Body of pancreas (tissue), 4 donors: Measurements from ENCODE around the gene SRSF7. TPM values are rescaled to one million over a fixed set of nuclear protein-coding genes. Genes with fewer than 3 reads are reported as not detected.
"Not testable (repeated sequence)": the region's sequence is repeated elsewhere in the genome, so short reads cannot be mapped to it uniquely, and the experiment has no call there.

Source experiments
- ATAC-seq: fragments of 150-250 bp; one replicate; pipeline ENCODE4 v1.9.1; 2016
- DNase-seq, 4 donors: peaks; one replicate each; pipeline ENCODE4 v3.0.0-alpha.2; 2019
- H3K27ac ChIP-seq, 4 donors: fragments of 200-600 bp; sonication (generic); 1 replicate in 3 of 4; 2 replicates in 1 of 4; pipeline versions ENCODE4 v1.5.1 to v1.6.1; 2016 to 2019; ENCODE audit warnings: mild to moderate bottlenecking in 1 of 4, mixed read lengths in 1 of 4, moderate library complexity in 1 of 4
- H3K27me3 ChIP-seq, 2 donors: fragments of 200-600 bp; sonication (generic); one replicate each; pipeline ENCODE4 v1.6.0; 2016; ENCODE audit warnings: mild to moderate bottlenecking in 1 of 2
- H3K36me3 ChIP-seq, 2 donors: fragments of 200-600 bp; sonication (generic); replicated peaks in 1 of 2; 2 replicates each; pipeline ENCODE4 v1.5.1; 2016; ENCODE audit warnings: low read depth in 2 of 2; ENCODE audit not compliant: insufficient read depth in 1 of 2
- H3K4me1 ChIP-seq: fragments of 200-600 bp; sonication (generic); one replicate; pipeline ENCODE4 v1.6.0; 2016
- H3K4me3 ChIP-seq, 2 donors: fragments of 200-600 bp; sonication (generic); 1 replicate in 1 of 2; 2 replicates in 1 of 2; pipeline ENCODE4 v1.5.1; 2016 to 2019
- H3K9me3 ChIP-seq, 3 donors: fragments of 200-600 bp; sonication (generic); 1 replicate in 2 of 3; 2 replicates in 1 of 3; pipeline ENCODE4 v1.5.1; 2016
- POLR2A ChIP-seq, 3 donors: fragments of 450-650 bp; IDR thresholded peaks; one replicate each; pipeline ENCODE4 v1.6.1; 2016; ENCODE audit warnings: antibody characterized with exemption in 3 of 3, mild to moderate bottlenecking in 2 of 3
- WGBS, 2 donors: methylation state at CpG; one replicate each; pipeline ENCODE4 v1.1.5; 2017; 5-methylcytosine and 5-hydroxymethylcytosine counted together
- intact Hi-C: fragments of 100-400 bp; cut with DNase I; formaldehyde crosslinking; loops from one replicate; pipeline ENCODE4 v1.15.1; 2023
- total RNA-seq, 2 donors: library from RNA; depleted of rRNA; stranded (reverse); fragments of >200 nt; gene quantifications; one replicate each; pipeline ENCODE4 v1.1.0, GENCODE V29; 2016
- TF ChIP-seq, protein P1 (sequence below), 7 experiments: fragments of 450-650 bp in 4 of 7; fragments of 200-600 bp in 3 of 7; sonication (generic) in 3 of 7; IDR thresholded peaks; one replicate each; pipeline ENCODE4 v1.5.1; 2016 to 2019; ENCODE audit warnings: antibody characterized with exemption in 7 of 7

Gene SRSF7
- total RNA-seq, 2 donors from 2014 or later = 55.8 to 68.2 TPM

DNA sequence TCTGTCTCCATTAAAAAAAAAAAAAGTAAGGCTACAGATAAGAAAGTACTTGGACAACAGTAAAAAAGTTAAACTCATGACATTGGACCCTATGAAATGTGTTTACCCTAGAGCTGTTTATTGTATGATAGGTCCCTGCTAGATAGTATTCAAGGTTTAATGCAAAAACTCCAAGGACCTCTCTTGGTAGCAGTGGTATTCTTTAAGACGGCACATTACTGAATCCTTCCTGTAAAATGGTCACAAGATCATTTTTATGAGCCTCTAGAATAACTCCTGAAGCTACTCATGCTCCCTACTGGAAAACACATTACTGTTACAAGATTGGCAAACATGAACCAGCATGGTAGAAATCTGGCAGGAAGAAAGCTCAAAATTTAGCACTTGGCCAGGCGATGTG, 46.5 kb downstream of the SRSF7 start:
- Histone ChIP-seq H3K4me1 (peaks cover 20% of the 10 kb centered on the region), H3K9me3 (no peaks in the 10 kb centered on the region), H3K36me3 (no peaks in the 10 kb centered on the region), H3K4me3 (no peak overlapping the region), H3K27me3 (no peaks in the 10 kb centered on the region), H3K27ac (peak overlapping the region in 1 of 4 donors; percentile 0)
- ATAC-seq = peak; percentile 57
- intact Hi-C loops = no loop called here
- WGBS, 2 donors = 45 to 51% methylated on average over 2 of the region's 2 CpGs
- no peak for TF ChIP-seq POLR2A (IDR thresholded peaks at IDR 0.05)
- TF ChIP-seq, protein P1, sequence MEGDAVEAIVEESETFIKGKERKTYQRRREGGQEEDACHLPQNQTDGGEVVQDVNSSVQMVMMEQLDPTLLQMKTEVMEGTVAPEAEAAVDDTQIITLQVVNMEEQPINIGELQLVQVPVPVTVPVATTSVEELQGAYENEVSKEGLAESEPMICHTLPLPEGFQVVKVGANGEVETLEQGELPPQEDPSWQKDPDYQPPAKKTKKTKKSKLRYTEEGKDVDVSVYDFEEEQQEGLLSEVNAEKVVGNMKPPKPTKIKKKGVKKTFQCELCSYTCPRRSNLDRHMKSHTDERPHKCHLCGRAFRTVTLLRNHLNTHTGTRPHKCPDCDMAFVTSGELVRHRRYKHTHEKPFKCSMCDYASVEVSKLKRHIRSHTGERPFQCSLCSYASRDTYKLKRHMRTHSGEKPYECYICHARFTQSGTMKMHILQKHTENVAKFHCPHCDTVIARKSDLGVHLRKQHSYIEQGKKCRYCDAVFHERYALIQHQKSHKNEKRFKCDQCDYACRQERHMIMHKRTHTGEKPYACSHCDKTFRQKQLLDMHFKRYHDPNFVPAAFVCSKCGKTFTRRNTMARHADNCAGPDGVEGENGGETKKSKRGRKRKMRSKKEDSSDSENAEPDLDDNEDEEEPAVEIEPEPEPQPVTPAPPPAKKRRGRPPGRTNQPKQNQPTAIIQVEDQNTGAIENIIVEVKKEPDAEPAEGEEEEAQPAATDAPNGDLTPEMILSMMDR (IDR thresholded peaks at IDR 0.05) = no peak
- no peak for DNase-seq

DNA sequence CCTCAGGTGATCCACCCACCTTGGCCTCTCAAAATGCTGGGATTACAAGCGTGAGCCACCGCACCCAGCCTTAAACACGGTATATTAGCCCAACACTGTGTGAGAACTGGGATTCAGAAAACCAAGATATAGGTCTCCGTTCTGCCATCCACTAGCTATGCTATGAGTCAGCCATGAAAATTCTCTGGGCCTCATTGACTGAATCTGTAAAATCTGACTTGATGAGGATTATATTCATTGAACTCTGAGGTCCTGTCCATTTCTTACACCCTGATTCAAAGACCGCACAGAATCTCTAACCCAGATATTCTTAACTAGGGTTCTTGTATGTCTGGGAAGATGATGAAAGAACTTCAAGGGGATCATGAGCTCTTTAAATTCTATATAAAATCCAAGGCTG, 47.8 kb downstream of the SRSF7 start:
- H3K9me3 ChIP-seq, H3K4me3 ChIP-seq, intact Hi-C loops, DNase-seq, H3K27ac ChIP-seq, ATAC-seq, H3K36me3 ChIP-seq, H3K27me3 ChIP-seq: not testable (repeated sequence)
- peaks cover 26% of the 10 kb centered on the region for H3K4me1 ChIP-seq
- 97 to 99% methylated on average over 5 of the region's 5 CpGs for WGBS, 2 donors

DNA sequence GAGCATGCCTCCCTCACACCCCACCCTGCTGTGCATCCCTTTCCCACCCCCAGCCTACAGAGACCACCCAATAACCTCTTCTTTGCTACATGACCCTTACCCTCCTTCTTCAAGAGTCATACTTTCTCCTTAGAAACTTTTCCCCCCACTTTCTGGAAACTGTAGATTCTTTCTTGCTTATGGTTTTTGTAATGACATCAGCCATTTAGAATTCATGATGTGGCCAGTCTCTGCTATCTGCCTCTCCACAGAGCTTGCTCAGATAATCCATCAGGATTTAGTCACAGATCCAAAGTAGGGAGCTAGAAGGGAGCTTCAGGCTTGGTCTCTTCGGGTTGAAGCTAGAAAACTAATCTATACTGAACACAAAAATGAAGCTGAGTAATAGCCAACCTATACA, 48.7 kb downstream of the SRSF7 start:
- ATAC-seq (no peak), DNase-seq (no peak)
- intact Hi-C loops = no loop called here
- Histone ChIP-seq H3K36me3 (no peaks in the 10 kb centered on the region), H3K27me3 (no peaks in the 10 kb centered on the region), H3K4me3 (no peak overlapping the region), H3K27ac (no peak overlapping the region), H3K9me3 (no peaks in the 10 kb centered on the region), H3K4me1 (peaks cover 33% of the 10 kb centered on the region)
- WGBS, 2 donors = 80 to 88% methylated on average over 1 of the region's 1 CpG
- TF ChIP-seq, protein P1 (IDR thresholded peaks at IDR 0.05) = no peak
- no peak for TF ChIP-seq POLR2A (IDR thresholded peaks at IDR 0.05)

DNA sequence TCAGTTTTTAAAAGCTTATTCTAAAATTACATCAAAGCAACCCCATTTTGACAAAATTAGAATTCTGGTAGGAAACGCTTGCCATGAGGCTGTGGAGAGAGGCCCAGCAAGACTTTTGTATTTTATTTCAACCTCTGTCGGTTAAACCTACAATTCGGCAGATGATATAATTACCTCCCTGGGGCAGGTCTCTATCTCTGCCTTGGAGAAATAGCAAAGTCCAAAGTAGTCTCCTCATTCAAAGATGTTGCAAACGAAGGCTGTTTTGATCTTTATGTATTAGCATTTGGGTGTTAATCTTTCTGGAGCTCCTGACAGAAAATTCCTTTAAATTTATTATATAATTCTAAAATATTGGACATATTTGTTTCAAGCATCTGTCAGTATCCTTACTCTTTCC, 49.6 kb downstream of the SRSF7 start:
- Histone ChIP-seq H3K4me1 (peaks cover 42% of the 10 kb centered on the region), H3K27me3 (no peaks in the 10 kb centered on the region), H3K36me3 (no peaks in the 10 kb centered on the region), H3K9me3 (no peaks in the 10 kb centered on the region), H3K27ac (no peak overlapping the region), H3K4me3 (no peak overlapping the region)
- TF ChIP-seq POLR2A (IDR thresholded peaks at IDR 0.05) = no peak
- TF ChIP-seq, protein P1 (IDR thresholded peaks at IDR 0.05) = no peak
- no peak for DNase-seq
- intact Hi-C loops = no loop called here
- ATAC-seq = no peak
- WGBS, 2 donors = 85 to 92% methylated on average over 4 of the region's 4 CpGs

DNA sequence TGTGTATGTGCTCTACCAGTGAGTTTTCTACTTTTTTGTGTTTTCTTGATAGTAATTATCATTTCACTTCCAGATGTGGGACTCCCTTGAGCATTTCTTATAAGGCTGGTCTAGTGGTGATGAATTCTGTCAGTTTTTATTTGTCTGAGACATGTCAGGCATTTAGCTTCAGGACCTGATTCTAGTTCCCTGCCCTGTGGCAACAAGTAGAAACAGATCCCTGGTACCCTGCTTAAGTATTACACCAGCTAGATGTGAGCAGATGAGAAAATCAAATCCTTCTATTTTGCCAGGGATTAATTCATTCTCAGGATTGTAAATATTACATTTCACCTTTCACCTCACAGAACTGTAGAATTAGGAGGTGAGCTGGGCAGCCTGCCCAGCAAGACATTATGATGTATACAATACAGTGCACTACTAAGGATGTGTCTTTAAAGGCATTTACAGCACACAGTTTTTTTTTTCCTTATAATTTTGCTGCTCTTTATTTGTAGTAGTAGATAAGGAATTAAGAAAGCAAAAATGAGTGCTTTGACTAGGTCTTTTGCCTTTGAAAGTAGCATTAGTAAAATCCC, 50.2 kb downstream of the SRSF7 start:
- H3K27me3 ChIP-seq = no peaks in the 10 kb centered on the region
- TF ChIP-seq, protein P1 (IDR thresholded peaks at IDR 0.05) = no peak
- TF ChIP-seq POLR2A (IDR thresholded peaks at IDR 0.05) = no peak
- peaks cover 44% of the 10 kb centered on the region for H3K4me1 ChIP-seq
- H3K36me3 ChIP-seq = no peaks in the 10 kb centered on the region
- no peak overlapping the region for H3K4me3 ChIP-seq
- peak overlapping the region in 1 of 4 donors; percentile 19 for H3K27ac ChIP-seq
- DNase-seq = no peak
- H3K9me3 ChIP-seq = no peaks in the 10 kb centered on the region
- intact Hi-C loops = no loop called here
- ATAC-seq = no peak
